ENCODE data around the gene ADGRF3. TPM values are rescaled to one million over a fixed set of nuclear protein-coding genes. Genes with fewer than 3 reads are reported as not detected.

ADGRF3 gene
- total and polyA plus RNA-seq, 2 of the 13 experiments (the other 11 are each of a cell fraction or from before 2014, with no cell fraction given), result 0.40 to 1.5 TPM

- peak; percentile 36; the same call in 1 of the 2 replicates for TF ChIP-seq HOMEZ (CRISPR knock-in tag; IDR thresholded peaks at IDR 0.05; ENCODE audit: low read depth)
- no peak for TF ChIP-seq CBFB (CRISPR knock-in tag; IDR thresholded peaks at IDR 0.05)
- peak; percentile 26; the same call in 1 of the 2 replicates for TF ChIP-seq CREM (IDR thresholded peaks at IDR 0.05)
- no peak for TF ChIP-seq CREM (CRISPR knock-in tag; IDR thresholded peaks at IDR 0.05)
- no peak for TF ChIP-seq TOE1 (CRISPR knock-in tag; IDR thresholded peaks at IDR 0.05)
- TF ChIP-seq ZFY (CRISPR knock-in tag; IDR thresholded peaks at IDR 0.05), result no peak
- peak; percentile 51; the same call in 1 of the 2 replicates for TF ChIP-seq SAP130 (CRISPR knock-in tag; IDR thresholded peaks at IDR 0.05; ENCODE audit: low read depth)
- no peak for TF ChIP-seq SAFB2 (CRISPR knock-in tag; IDR thresholded peaks at IDR 0.05; ENCODE audit: borderline replicate concordance, low read depth)
- peak; percentile 25; the same call in 1 of the 2 replicates for TF ChIP-seq FOXK1 (CRISPR knock-in tag; IDR thresholded peaks at IDR 0.05; ENCODE audit: borderline replicate concordance, low read depth)
- no peak for TF ChIP-seq ZNF770 (CRISPR knock-in tag; IDR thresholded peaks at IDR 0.05)
- no peak for TF ChIP-seq SNAPC5 (CRISPR knock-in tag; IDR thresholded peaks at IDR 0.05; ENCODE audit: borderline replicate concordance)
- no peak for TF ChIP-seq ATRX (CRISPR knock-in tag; IDR thresholded peaks at IDR 0.05; ENCODE audit: borderline replicate concordance)
- no peak for TF ChIP-seq JUN (CRISPR knock-in tag; IDR thresholded peaks at IDR 0.05)
- no peak for TF ChIP-seq SRSF4 (IDR thresholded peaks at IDR 0.05; ENCODE audit: low read depth, low read length, poor library complexity, severe bottlenecking)
- 0 out of 2 replicates have a peak, but pooled peaks have one; percentile 39 for TF ChIP-seq ZSCAN9 (CRISPR knock-in tag; IDR thresholded peaks at IDR 0.05; ENCODE audit: borderline replicate concordance)
- no peak for TF ChIP-seq MEIS1 (CRISPR knock-in tag; IDR thresholded peaks at IDR 0.05; ENCODE audit: borderline replicate concordance)
- TF ChIP-seq PAXIP1 (CRISPR knock-in tag; conservative IDR thresholded peaks at IDR 0.05), result peak; percentile 24; the same call in 1 of the 2 replicates
- no peak for TF ChIP-seq ZNF678 (CRISPR knock-in tag; IDR thresholded peaks at IDR 0.05)
- TF ChIP-seq IRF2 (CRISPR knock-in tag; IDR thresholded peaks at IDR 0.05), result peak; percentile 24; the same call in 1 of the 2 replicates
- TF ChIP-seq NR2F6 (IDR thresholded peaks at IDR 0.05), result no peak
- no peak for TF ChIP-seq NR2F6 (CRISPR knock-in tag; IDR thresholded peaks at IDR 0.05)
- TF ChIP-seq ZBTB26 (CRISPR knock-in tag; IDR thresholded peaks at IDR 0.05; ENCODE audit: borderline replicate concordance), result no peak
- TF ChIP-seq ZNF550 (CRISPR knock-in tag; IDR thresholded peaks at IDR 0.05; ENCODE audit: borderline replicate concordance), result no peak
- TF ChIP-seq FOXA3 (CRISPR knock-in tag; IDR thresholded peaks at IDR 0.05), result peak; percentile 69
Measured at GRCh38 chr2:26347286-26347865, 787 bp upstream of the ADGRF3 start (continued).
